GM19324 (cell line): ENCODE results near the gene ASCC3.
A peak's percentile ranks its signal among the peaks of the same experiment; 100 is the strongest.

Experiments used
- ATAC-seq: cut with Tn5 transposase; IDR thresholded peaks from one replicate; pipeline ENCODE4 v1.9.1; 2021; ENCODE audit warnings: mild to moderate bottlenecking, moderate library complexity; ENCODE audit not compliant: unreplicated experiment, low FRiP score

ASCC3 gene, protein sequence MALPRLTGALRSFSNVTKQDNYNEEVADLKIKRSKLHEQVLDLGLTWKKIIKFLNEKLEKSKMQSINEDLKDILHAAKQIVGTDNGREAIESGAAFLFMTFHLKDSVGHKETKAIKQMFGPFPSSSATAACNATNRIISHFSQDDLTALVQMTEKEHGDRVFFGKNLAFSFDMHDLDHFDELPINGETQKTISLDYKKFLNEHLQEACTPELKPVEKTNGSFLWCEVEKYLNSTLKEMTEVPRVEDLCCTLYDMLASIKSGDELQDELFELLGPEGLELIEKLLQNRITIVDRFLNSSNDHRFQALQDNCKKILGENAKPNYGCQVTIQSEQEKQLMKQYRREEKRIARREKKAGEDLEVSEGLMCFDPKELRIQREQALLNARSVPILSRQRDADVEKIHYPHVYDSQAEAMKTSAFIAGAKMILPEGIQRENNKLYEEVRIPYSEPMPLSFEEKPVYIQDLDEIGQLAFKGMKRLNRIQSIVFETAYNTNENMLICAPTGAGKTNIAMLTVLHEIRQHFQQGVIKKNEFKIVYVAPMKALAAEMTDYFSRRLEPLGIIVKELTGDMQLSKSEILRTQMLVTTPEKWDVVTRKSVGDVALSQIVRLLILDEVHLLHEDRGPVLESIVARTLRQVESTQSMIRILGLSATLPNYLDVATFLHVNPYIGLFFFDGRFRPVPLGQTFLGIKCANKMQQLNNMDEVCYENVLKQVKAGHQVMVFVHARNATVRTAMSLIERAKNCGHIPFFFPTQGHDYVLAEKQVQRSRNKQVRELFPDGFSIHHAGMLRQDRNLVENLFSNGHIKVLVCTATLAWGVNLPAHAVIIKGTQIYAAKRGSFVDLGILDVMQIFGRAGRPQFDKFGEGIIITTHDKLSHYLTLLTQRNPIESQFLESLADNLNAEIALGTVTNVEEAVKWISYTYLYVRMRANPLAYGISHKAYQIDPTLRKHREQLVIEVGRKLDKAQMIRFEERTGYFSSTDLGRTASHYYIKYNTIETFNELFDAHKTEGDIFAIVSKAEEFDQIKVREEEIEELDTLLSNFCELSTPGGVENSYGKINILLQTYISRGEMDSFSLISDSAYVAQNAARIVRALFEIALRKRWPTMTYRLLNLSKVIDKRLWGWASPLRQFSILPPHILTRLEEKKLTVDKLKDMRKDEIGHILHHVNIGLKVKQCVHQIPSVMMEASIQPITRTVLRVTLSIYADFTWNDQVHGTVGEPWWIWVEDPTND (N-terminal part only)

DNA sequence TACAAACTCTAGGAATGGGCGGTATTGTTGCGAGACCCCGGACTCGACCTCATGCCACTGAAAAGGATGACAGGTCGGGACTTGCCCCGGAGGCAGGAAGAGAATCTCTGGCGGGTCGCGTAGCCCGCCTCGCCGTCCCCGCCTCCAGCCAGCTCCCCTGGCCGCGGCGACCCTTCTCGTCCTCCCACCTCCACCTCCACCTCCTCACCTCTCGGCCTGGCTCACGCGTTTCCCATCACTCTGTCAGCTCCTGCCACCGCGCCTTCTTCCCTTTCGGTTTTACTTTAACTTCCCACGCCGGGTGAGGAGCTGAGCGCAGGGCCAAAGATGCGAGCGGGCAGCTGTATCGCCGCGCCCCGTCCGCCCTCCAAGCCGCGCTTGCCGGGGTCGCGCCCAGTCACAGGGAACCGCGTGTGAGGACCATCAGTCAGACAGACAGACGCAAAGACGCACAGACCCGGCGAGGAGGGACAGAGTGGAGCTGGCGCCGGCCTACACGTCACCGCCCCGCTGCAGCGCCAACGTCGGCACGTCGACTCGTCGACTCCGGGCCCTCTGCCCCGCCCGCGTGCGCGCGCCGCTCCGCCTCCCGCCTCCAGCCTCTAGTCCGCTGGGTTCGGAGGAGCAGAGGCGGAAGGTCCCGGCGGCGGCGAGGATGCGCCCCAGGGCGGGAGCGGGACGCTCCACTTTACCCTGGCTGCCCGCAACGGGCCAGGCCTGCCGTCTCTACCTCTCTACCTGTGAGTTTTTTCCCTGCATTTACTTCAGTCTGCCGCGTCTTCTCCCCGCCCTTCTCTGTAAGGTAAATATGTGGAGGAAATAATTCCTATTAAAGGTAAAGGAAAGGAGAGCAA is at the start of gene ASCC3:
ASCC3 (minus strand) TSS at position 477 of the 854 bp plus-strand sequence. CDS start 13,332 bp downstream, outside the sequence.
- peak; percentile 99 for ATAC-seq

DNA sequence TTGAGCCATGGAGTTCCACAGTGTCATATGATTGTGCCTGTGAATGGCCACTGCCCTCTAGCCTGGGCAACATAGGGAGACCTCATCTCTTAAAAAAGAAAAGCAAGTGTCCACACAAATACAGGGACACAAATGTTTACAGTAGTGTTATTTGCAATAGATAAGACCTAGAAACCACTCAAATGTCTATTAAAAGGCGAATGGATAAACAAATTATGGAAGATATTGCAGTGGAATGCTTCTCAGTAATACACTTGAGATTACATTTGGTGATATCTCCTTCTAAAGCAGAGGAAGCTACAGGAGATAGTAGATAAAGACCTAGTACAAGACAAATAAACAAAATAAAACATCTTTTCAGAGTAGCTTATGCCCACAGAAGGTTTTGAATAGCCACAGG is 44.6 kb upstream of the ASCC3 start:
- no peak for ATAC-seq

- no peak for ATAC-seq
These were observed 43.6 kb upstream of the ASCC3 start for GRCh38 chr6:100924534-100925227.

DNA sequence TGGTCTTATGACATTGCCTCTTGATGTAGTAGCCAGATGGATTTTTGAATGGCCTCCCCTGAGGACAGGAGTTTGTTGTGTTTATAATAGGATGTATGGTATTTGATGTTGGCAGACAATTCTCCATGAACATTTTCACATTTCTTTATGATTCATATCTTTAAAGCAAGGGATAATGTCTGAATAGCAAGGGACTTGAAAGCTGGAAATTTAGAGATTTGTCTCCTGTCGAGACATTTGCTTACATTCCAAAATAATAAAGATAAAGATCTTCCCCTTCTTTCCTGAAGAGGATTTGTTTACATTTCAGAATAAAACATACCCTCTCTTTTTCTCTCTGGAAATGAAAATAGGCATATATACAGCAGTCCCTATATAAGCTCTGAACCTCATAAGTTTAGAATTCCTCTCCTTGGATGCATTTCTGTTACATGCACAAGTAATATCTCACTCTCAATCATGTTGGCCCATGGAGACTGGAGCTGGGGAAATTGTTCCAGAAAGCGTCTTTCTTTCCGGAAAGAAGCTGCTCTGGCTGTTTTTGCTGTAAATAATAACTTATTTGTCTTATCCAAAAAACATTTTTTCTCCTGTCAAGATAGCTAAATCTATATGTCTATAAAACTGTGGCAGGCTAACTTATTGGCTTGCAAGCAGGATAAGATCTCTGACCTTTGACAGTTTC is 42.5 kb upstream of the ASCC3 start:
- no peak for ATAC-seq

DNA sequence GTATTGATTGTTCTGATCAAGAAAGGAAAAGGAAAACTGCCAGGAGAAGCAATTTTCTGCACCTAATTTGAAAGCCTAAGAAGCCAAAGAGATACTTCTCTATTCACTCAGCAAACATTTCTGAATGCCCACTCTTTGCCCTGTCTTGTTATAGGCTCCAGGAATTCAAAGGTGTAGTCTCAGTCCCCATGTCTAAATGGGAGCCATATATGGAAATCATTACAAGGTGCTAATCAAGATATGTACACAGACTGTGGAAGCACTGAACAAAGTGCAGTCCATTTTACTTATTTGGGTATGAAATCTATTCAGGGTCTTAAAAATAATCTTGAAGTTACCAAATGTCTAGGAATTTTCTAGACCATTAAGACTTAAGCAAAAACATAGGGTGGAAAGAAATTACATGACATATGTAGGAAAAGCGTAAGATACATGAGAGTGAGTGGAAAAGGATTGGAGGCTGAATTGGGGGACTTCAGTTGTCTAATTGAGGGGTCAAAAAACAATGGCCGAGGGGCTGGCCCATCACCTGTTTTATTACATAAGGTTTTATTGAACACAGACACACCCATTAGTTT is 39.0 kb upstream of the ASCC3 start:
- ATAC-seq, result no peak

- no peak for ATAC-seq
These were observed 37.0 kb upstream of the ASCC3 start for GRCh38 chr6:100918152-100918551.

GRCh38 chr6:100915876-100916275 is 34.7 kb upstream of the ASCC3 start:
- ATAC-seq, result no peak

- ATAC-seq, result no peak
These were observed 32.5 kb upstream of the ASCC3 start for GRCh38 chr6:100913400-100914276.

DNA sequence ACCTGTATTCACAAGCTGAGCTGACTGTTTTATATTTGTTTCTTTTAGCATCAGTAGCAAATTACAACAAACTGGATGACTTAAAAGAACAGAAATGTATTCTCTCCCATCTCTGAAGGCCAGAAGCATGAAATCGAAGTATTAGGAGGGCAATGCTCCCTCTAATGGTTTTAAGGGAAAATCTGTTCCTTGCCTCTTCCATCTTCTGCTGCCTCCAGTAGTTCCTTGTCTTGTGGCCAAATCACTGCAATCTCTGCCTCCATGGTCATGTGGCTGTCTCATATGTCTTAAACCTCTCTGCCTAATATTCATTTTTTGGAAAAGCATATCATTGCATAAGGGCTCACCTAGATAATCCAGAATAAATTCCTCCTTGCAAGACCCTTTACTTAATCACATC is 25.2 kb upstream of the ASCC3 start:
- no peak for ATAC-seq

GRCh38 chr6:100905067-100905466 is 23.9 kb upstream of the ASCC3 start:
- no peak for ATAC-seq

GRCh38 chr6:100904316-100904715 is 23.2 kb upstream of the ASCC3 start:
- no peak for ATAC-seq

DNA sequence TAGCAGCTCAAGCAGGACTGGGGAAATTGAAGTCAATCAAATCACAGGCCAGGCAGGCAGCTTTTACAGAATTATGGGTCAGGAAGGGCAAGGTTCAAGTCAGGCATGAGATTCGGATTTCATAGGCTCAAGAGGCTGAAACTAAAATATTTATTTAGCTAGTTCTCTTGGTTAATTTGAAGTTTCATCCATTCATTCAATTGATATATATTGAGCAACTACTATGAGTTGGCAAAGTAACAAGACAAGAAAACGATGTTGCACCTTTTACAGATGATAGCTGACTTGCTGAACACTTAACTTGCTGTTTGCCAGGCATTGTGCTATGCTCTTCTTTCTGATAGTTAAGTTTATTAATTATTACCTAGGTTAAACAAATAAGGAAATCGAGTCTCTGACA is 20.5 kb upstream of the ASCC3 start:
- ATAC-seq, result no peak

DNA sequence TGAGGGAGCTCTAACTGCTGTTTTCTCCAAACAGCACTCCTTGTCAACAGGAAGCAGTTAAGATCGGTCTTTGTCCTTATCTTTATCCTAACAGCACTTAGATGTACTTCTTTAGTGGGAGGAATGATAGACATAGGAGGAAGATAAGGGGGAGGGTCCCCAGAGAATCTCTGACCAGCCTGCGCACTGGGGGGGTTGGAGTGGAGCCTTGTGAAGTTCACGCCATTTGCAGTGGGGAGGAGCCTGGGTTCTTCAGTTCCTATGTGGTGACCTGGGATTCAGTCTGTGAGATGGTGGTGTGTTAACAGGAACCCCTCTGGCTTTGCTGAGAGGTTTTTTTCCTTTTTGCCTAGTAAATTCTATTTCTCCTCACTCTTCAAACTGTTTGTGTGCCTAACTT is 18.1 kb upstream of the ASCC3 start:
- no peak for ATAC-seq

DNA sequence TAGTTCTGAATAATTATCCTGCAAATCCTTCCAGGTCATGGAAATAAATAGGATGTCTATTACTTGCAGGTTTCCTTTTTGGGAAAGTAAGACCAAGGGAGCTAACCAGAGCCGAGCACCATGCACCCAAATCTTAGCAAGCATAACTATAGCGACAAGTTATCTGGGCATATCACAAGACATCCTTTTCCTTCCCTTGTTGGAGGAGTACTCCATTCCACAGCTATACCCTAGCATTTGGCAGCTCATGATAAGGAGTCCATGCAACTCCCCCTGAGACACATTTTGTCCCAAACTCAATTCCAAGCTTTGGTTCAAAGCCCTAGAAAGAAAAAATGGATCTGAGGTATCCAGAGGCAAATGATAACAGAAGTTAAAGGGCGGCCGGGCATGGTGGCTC is 16.5 kb upstream of the ASCC3 start:
- ATAC-seq, result no peak

GRCh38 chr6:100893743-100894142 is 12.6 kb upstream of the ASCC3 start:
- ATAC-seq, result no peak

- no peak for ATAC-seq
These were observed 11.6 kb upstream of the ASCC3 start for GRCh38 chr6:100892693-100893092.

DNA sequence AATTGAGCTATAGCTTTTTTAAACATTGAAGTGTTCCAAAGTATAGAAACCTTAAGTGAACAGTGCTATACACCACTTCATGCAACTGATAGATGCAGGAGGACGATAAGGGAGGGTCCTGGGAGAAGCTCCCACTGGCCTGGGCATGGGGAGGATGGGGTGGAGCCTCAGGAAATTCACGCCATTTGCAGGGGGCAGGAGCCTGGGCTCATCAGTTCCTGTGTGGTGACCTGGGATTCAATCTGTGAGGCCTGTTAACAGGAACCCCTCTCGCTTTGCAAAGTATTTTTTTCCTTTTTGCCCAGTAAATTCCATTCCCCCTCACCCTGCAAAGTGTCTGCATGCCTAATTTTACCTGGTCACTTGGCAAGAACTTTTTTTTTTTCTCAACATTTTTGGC is 11.0 kb upstream of the ASCC3 start:
- ATAC-seq, result no peak

GRCh38 chr6:100891079-100891478 is 9.9 kb upstream of the ASCC3 start:
- ATAC-seq, result no peak
